GM23338 (cell line): ENCODE results near the gene MIPEP. TPM values are rescaled to one million over a fixed set of nuclear protein-coding genes. Genes with fewer than 3 reads are reported as not detected.

ENCODE experiments used
- ATAC-seq: fragments of 200-7000 bp; cut with Tn5 transposase; 3 replicates; pipeline ENCODE4 v1.9.1; 2020
- DNase-seq: peaks from one replicate; pipeline ENCODE4 v3.0.0-alpha.2; 2015; ENCODE audit warnings: low spot score
- H2AFZ ChIP-seq: fragments of 200-600 bp; sonication (generic); 2 replicates; pipeline ENCODE4 v1.8.0; 2016; ENCODE audit warnings: antibody characterized with exemption, mild to moderate bottlenecking, moderate library complexity
- H3F3A ChIP-seq: fragments of 200-600 bp; sonication (generic); replicated peaks from 2 replicates; pipeline ENCODE4 v1.8.0; 2017; ENCODE audit warnings: antibody characterized with exemption, mixed run types, low read depth
- H3K27ac ChIP-seq: fragments of 200-600 bp; sonication (generic); 2 replicates; pipeline ENCODE4 v1.6.1; 2016; ENCODE audit warnings: low read depth
- H3K27me3 ChIP-seq: fragments of 200-600 bp; sonication (generic); 2 replicates; pipeline ENCODE4 v1.8.0; 2016; ENCODE audit warnings: mild to moderate bottlenecking, mixed run types, moderate library complexity; ENCODE audit not compliant: insufficient read depth
- H3K36me3 ChIP-seq: fragments of 200-600 bp; sonication (generic); 2 replicates; pipeline ENCODE4 v1.8.0; 2016; ENCODE audit warnings: mild to moderate bottlenecking; ENCODE audit not compliant: insufficient read depth
- H3K4me1 ChIP-seq: fragments of 200-600 bp; sonication (generic); 2 replicates; pipeline ENCODE4 v1.8.0; 2016; ENCODE audit warnings: mild to moderate bottlenecking, moderate library complexity; ENCODE audit not compliant: insufficient read depth
- H3K4me2 ChIP-seq: fragments of 200-600 bp; sonication (generic); 2 replicates; pipeline ENCODE4 v1.7.1; 2017; ENCODE audit warnings: mixed run types
- H3K4me3 ChIP-seq: fragments of 200-600 bp; sonication (generic); 2 replicates; pipeline ENCODE4 v1.6.1; 2016; ENCODE audit warnings: mixed run types
- H3K79me2 ChIP-seq: fragments of 200-600 bp; sonication (generic); replicated peaks from 2 replicates; pipeline ENCODE4 v1.8.0; 2017; ENCODE audit warnings: mild to moderate bottlenecking; ENCODE audit not compliant: insufficient read depth
- H3K9me2 ChIP-seq: fragments of 200-600 bp; sonication (generic); 2 replicates; pipeline ENCODE4 v1.8.0; 2017; ENCODE audit not compliant: insufficient read depth
- H4K20me1 ChIP-seq: fragments of 200-600 bp; sonication (generic); replicated peaks from 2 replicates; pipeline ENCODE4 v1.8.0; 2017; ENCODE audit warnings: mild to moderate bottlenecking; ENCODE audit not compliant: insufficient read depth
- H3K27ac Mint-ChIP-seq: 2 replicates; pipeline ENCODE4 v1.8.0; 2020; ENCODE audit warnings: inconsistent platforms, mild to moderate bottlenecking, moderate library complexity, mixed read lengths
- H3K27me3 Mint-ChIP-seq: 3 replicates; pipeline ENCODE4 v1.8.0; 2022; ENCODE audit warnings: low read depth, mild to moderate bottlenecking, moderate library complexity, mixed read lengths, inconsistent platforms; ENCODE audit not compliant: insufficient read depth, poor library complexity
- H3K36me3 Mint-ChIP-seq: 3 replicates; pipeline ENCODE4 v1.8.0; 2021; ENCODE audit warnings: low read depth, mild to moderate bottlenecking, inconsistent platforms, moderate library complexity, mixed read lengths
- H3K4me1 Mint-ChIP-seq: 3 replicates; pipeline ENCODE4 v1.8.0; 2020; ENCODE audit warnings: mild to moderate bottlenecking, inconsistent platforms, mixed read lengths
- H3K4me3 Mint-ChIP-seq: 3 replicates; pipeline ENCODE4 v1.8.0; 2021; ENCODE audit warnings: moderate library complexity, mild to moderate bottlenecking, inconsistent platforms, mixed read lengths
- H3K9me3 Mint-ChIP-seq: 3 replicates; pipeline ENCODE4 v1.8.0; 2020; ENCODE audit warnings: moderate library complexity, mild to moderate bottlenecking, inconsistent platforms, mixed read lengths
- CTCF ChIP-seq, 2 experiments: fragments of 200-600 bp in 1 of 2; sonication (generic) in 1 of 2; conservative IDR thresholded peaks; 2 replicates each; pipeline versions ENCODE4 v1.5.1 to v1.6.1; 2016 to 2017; ENCODE audit warnings: antibody characterized with exemption in 2 of 2, low read depth in 2 of 2, mild to moderate bottlenecking in 2 of 2, moderate library complexity in 1 of 2
- EZH2phosphoT487 ChIP-seq: fragments of 200-600 bp; sonication (generic); IDR thresholded peaks from one replicate; pipeline ENCODE4 v1.8.1; 2018; ENCODE audit warnings: antibody characterized with exemption; ENCODE audit not compliant: unreplicated experiment
- NANOG ChIP-seq: IDR thresholded peaks from 2 replicates; pipeline ENCODE4 v1.6.1; 2016; ENCODE audit warnings: antibody characterized with exemption, borderline replicate concordance
- POLR2AphosphoS5 ChIP-seq: IDR thresholded peaks from 2 replicates; pipeline ENCODE4 v1.6.1; 2016; ENCODE audit warnings: antibody characterized with exemption, low read depth
- ZNF462 ChIP-seq: fragments of 250-450 bp; sonication (Bioruptor Pico); IDR thresholded peaks from 2 replicates; pipeline ENCODE4 v1.5.0; 2020; ENCODE audit warnings: mild to moderate bottlenecking, moderate library complexity
- polyA plus RNA-seq: library from polyadenylated mRNA; unstranded; fragments of >200 nt; fragmentation: Nextera tagmentation; extraction: Ambion mirVana; gene quantifications from 2 replicates; pipeline ENCODE4 v1.2.1, GENCODE V29; 2016
- total RNA-seq: library from RNA; depleted of rRNA; stranded (reverse); fragments of >200 nt; shearing (Covaris generic); gene quantifications from 2 replicates; pipeline ENCODE4 v1.2.3, GENCODE V29; 2014
- TF ChIP-seq, protein P1 (sequence below): IDR thresholded peaks from one replicate; pipeline ENCODE4 v1.6.1; 2018; ENCODE audit warnings: antibody characterized with exemption; ENCODE audit not compliant: unreplicated experiment

Gene MIPEP
- total and polyA plus RNA-seq, 2 experiments from 2014 or later = 20.8 to 22.5 TPM

- Histone ChIP-seq H3K79me2 (no peaks in the 10 kb centered on the region), H3F3A (no peaks in the 10 kb centered on the region), H3K4me3 (no peak overlapping the region), H2AFZ (no peak overlapping the region), H3K27me3 (no peaks in the 10 kb centered on the region), H3K4me2 (no peak overlapping the region), H3K9me2 (no peaks in the 10 kb centered on the region), H3K4me1 (peaks cover 9% of the 10 kb centered on the region), H3K36me3 (no peaks in the 10 kb centered on the region), H4K20me1 (no peaks in the 10 kb centered on the region), H3K27ac (no peak overlapping the region)
- H3K27me3 Mint-ChIP-seq = no peaks in the 10 kb centered on the region
- DNase-seq = peak; percentile 48
- no peak overlapping the region for H3K27ac Mint-ChIP-seq
- peak; percentile 62 for ATAC-seq
- no peaks in the 10 kb centered on the region for H3K36me3 Mint-ChIP-seq
- no peak for TF ChIP-seq POLR2AphosphoS5
- peak; percentile 7 to 52; a peak in 2 of 4 replicates for TF ChIP-seq CTCF (conservative IDR thresholded peaks at IDR 0.05; ENCODE audit: low read depth in 2 of 2)
- H3K4me1 Mint-ChIP-seq = peaks cover 27% of the 10 kb centered on the region
- H3K9me3 Mint-ChIP-seq = no peaks in the 10 kb centered on the region
- no peak overlapping the region for H3K4me3 Mint-ChIP-seq
Observed at GRCh38 chr13:23810685-23811240, 78.4 kb downstream of the MIPEP start.

- no peaks in the 10 kb centered on the region for H3K27me3 Mint-ChIP-seq
- H2AFZ ChIP-seq = no peak overlapping the region
- no peak overlapping the region for H3K27ac ChIP-seq
- no peak overlapping the region for H3K4me3 ChIP-seq
- no peaks in the 10 kb centered on the region for H3K36me3 Mint-ChIP-seq
- no peaks in the 10 kb centered on the region for H3K27me3 ChIP-seq
- H3K9me2 ChIP-seq = no peaks in the 10 kb centered on the region
- ATAC-seq = no peak
- peaks cover 27% of the 10 kb centered on the region for H3K4me1 Mint-ChIP-seq
- H3K4me2 ChIP-seq = no peak overlapping the region
- no peaks in the 10 kb centered on the region for H3K9me3 Mint-ChIP-seq
- H3K27ac Mint-ChIP-seq = no peak overlapping the region
- H4K20me1 ChIP-seq = no peaks in the 10 kb centered on the region
- H3K4me3 Mint-ChIP-seq = no peak overlapping the region
- TF ChIP-seq NANOG = peak; percentile 69
- TF ChIP-seq ZNF462 (CRISPR knock-in tag) = no peak
- TF ChIP-seq, protein P1, sequence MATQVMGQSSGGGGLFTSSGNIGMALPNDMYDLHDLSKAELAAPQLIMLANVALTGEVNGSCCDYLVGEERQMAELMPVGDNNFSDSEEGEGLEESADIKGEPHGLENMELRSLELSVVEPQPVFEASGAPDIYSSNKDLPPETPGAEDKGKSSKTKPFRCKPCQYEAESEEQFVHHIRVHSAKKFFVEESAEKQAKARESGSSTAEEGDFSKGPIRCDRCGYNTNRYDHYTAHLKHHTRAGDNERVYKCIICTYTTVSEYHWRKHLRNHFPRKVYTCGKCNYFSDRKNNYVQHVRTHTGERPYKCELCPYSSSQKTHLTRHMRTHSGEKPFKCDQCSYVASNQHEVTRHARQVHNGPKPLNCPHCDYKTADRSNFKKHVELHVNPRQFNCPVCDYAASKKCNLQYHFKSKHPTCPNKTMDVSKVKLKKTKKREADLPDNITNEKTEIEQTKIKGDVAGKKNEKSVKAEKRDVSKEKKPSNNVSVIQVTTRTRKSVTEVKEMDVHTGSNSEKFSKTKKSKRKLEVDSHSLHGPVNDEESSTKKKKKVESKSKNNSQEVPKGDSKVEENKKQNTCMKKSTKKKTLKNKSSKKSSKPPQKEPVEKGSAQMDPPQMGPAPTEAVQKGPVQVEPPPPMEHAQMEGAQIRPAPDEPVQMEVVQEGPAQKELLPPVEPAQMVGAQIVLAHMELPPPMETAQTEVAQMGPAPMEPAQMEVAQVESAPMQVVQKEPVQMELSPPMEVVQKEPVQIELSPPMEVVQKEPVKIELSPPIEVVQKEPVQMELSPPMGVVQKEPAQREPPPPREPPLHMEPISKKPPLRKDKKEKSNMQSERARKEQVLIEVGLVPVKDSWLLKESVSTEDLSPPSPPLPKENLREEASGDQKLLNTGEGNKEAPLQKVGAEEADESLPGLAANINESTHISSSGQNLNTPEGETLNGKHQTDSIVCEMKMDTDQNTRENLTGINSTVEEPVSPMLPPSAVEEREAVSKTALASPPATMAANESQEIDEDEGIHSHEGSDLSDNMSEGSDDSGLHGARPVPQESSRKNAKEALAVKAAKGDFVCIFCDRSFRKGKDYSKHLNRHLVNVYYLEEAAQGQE = no peak
- no peak for TF ChIP-seq EZH2phosphoT487
- H3K79me2 ChIP-seq = no peaks in the 10 kb centered on the region
- no peak for DNase-seq
- no peaks in the 10 kb centered on the region for H3F3A ChIP-seq
- peaks cover 9% of the 10 kb centered on the region for H3K4me1 ChIP-seq
- H3K36me3 ChIP-seq = no peaks in the 10 kb centered on the region
Observed at GRCh38 chr13:23808803-23809202, 80.4 kb downstream of the MIPEP start.
